HG02571 (cell line): ENCODE data around the gene CHRM5.
"Not testable (repeated sequence)": the region's sequence is repeated elsewhere in the genome, so short reads cannot be mapped to it uniquely, and the experiment has no call there.

ENCODE experiments used
- ATAC-seq: cut with Tn5 transposase; IDR thresholded peaks from one replicate; pipeline ENCODE4 v1.9.1; 2021; ENCODE audit warnings: mild to moderate bottlenecking, moderate library complexity; ENCODE audit not compliant: unreplicated experiment

CHRM5 gene

DNA sequence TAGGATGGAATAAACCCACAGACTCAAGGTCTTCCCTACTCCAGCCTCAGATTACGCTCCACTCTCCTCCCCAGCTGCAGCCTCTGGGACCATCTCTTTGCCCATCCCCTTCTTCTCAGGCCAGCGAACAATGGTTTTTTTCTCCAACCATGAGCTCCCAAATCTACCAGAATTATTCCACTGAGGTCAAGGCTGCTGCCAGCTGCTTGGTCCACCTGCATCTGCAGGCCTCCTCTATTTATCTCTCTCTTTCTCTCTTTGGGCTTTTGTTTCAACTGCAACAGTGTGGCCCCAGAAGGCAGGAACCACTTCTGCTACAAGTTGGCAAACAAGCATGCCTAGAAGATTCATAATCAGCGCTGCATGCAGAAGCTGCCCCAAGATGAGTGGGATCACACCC, 19.1 kb downstream of the CHRM5 start:
- ATAC-seq = no peak

DNA sequence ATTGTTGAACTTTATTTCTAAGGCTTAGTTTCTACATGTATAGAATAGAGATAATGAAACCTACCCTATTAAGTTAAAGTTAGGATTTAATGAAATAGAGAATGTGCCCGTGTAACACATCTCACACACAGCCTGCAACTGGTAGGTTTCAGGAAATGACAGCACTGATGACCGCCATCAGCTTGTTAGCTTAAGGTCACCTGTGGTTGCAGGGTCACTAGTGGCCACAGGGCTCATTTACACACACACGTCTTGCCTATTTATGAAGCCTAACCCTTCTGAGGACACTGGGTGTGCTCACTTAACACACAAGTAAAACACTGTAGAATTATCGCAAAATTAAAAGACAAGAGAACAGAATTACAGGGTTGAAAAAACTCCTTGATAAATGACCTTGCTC, 20.1 kb downstream of the CHRM5 start:
- ATAC-seq = no peak

DNA sequence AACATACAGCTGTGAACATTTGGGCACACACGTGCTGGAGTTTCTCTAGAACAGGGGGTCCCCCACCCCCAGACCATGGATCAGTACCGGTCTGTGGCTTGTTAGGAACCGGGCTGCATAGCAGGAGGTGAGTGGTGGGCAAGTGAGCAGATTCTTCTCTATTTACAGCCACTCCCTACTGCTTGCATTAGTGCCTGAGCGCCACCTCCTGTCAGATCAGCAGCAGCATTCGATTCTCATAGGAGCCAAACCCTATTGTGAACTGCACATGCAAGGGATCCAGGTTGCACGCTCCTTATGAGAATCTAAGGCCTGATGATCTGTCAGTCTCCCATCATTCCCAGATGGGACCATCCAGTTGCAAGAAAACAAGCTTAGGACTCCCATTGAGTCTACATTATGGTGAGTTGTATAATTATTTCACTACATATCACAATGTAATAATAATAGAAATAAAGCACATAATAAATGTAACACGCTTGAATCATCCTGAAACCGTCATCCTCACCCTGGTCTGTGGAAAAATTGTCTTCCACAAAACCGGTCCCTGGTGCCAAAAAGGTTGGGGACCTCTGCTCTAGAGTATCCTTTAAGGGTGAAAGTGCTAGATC, 25.8 kb downstream of the CHRM5 start:
- ATAC-seq = no peak

DNA sequence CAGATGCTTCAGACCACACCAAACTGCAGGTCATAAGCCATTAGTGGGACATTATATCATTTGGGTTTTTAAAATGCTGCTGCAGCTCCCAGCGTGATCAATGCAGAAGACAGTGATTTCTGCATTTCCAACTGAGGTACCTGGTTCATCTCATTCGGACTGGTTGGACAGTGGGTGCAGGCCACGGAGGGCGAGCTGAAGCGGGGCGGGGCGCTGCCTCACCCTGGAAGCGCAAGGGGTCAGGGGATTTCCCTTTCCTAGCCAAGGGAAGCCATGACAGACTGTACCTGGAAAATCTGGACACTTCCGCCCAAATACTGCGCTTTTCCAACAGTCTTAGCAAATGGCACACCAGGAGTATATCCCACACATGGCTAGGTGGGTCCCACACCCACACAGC, 27.4 kb downstream of the CHRM5 start:
- ATAC-seq = not testable (repeated sequence)

DNA sequence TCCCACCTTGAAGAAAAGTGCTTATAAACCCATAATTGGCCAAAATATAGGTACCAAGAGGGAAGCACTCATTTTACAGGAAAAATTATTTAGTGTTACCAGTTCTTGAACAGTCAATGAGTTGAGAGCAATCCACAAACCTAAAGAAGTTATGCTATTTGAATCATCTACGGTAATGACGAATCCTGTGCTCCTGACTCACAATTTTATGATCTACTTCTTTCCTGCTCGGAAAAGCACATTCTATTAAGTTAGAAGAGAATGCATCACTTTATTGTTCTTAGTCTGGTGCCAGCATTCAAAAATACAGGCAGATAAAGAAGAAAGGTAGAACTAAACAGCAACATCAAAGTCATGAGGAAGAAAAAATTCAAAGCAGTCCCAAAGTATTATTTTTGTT, 33.2 kb downstream of the CHRM5 start:
- ATAC-seq = no peak

DNA sequence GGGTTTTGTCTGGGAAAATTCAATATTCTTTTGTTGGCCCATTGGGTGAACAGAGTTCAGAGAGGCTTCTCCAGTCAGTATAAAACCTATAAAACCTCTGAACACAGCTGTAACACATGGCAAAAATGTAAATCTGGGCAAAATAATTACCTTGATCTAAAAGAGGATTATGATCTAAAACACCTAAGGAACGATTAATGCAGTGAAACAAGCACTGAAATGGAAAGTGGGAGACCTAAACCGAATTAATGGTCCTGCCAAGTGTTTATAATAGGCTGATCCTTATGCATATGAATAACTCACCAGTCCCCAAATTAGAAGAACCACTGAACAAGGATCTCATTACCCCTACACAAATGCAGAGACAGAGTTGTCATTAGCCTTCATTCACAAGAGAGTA, 38.1 kb downstream of the CHRM5 start:
- no peak for ATAC-seq

DNA sequence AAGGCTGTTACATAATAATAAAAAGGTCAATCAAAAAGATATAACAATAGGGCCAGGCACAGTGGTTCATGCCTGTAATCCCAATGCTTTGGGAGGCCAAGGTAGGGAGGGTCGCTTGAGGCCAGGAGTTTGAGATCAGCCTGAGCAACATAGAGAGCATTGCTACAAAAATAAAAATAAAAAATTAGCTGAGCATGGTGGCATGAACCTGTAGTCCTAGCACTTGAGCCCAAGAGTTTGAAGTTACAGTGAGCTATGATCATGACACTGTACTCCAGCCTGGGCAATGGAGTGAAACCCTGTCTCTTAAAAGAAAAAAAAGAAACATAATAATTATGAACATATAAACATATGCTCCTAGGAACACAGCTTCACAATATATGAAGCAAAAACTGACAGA, 41.4 kb downstream of the CHRM5 start:
- no peak for ATAC-seq

DNA sequence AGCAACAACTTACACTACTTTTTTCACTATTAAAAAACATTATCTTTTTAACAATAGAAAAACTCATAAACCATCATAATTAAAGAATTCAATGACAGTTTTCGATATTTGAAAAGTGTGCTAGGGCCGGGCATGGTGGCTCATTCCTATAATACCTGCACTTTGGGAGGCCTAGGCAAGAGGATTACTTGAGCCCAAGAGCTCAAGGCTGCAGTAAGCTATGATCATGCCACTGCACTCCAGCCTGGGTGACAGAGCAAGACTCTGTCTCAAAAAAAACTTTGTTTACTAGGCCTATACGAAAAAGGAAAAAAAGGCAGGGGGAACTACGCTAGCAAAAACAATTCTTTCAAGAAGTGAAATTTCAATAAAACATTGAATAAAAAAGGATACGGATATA, 42.6 kb downstream of the CHRM5 start:
- ATAC-seq = no peak

DNA sequence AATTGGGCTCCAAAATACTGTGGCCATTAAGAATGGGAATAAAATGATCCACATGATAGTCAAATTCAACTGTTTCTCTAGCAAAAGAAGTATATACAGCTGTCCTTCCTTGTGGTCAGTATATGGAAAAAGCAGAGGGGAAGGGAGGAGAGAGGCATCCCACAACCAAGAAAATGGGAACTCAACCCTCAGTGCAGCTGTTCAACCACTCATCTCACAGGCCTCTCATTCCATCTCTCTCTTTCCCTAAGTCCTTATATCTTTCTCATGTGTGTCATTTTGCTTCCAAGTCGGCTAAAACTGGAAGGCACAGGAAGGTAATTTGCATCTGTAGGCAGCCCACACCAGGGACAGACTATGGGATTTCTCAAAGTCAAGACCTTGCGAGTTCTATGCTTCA, 43.2 kb downstream of the CHRM5 start:
- ATAC-seq = no peak

DNA sequence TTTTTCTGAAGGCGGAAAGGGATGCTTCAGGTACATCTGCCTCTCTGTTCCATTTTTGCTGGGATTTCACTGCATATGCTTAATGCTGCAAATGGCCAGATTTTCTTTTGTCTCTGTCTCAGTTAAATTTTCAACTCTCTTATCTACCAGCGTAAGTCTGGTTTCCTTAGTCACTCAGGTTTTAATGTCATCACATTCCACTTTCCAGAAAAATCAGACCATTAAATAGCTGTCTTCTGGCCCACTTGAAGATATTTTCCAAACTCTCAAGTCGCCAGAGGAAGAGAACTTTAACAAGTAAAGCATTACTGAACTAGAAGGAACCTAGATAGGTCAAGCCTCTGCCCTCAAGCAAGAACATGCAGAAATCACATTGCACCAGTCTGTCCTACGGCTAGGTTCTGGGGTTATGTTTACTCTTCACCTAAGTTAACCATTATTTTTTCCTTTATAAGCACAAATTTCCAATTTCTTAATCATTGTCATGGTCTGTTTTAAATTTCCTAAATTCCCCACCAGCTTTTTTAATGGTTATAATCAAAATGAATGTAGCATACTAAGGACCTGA, 44.2 kb downstream of the CHRM5 start:
- no peak for ATAC-seq

DNA sequence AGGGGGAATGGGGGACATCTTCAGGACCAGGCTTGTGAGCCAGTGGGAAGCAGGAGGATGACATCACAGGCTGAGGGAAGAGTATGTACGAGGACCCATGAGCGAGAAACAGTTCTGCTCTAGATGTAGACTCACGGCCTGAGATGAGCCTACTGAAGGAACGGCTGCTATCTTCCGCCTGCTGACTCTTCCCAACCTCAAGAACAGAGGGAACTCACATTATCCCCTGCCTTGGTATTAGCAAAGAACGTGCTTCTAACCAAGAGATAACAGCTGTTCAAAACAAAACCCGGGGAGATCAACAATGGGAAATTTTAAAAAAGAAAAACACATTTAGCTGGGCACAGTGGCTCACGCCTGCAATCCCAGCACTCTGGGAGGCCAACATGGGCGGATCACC, 45.4 kb downstream of the CHRM5 start:
- no peak for ATAC-seq

DNA sequence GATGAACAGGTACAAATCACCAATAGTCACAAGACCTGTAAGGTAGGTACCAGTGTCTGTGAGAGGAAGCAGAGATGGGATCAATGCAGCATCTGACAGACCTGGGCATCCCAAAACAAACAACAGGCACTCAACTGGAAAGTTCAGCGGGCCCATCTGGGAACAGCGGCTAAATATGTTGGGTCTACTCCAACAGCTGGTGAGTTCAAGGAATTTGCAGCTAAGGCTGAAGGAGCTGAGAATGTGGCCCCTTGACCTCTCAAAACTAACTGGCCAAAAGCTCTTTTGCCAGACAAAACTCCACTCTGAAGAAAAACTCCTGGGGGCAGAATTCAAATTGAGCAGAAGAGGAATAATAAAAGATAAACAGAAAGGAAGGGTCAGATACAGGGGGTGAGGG, 46.3 kb downstream of the CHRM5 start:
- ATAC-seq = no peak

DNA sequence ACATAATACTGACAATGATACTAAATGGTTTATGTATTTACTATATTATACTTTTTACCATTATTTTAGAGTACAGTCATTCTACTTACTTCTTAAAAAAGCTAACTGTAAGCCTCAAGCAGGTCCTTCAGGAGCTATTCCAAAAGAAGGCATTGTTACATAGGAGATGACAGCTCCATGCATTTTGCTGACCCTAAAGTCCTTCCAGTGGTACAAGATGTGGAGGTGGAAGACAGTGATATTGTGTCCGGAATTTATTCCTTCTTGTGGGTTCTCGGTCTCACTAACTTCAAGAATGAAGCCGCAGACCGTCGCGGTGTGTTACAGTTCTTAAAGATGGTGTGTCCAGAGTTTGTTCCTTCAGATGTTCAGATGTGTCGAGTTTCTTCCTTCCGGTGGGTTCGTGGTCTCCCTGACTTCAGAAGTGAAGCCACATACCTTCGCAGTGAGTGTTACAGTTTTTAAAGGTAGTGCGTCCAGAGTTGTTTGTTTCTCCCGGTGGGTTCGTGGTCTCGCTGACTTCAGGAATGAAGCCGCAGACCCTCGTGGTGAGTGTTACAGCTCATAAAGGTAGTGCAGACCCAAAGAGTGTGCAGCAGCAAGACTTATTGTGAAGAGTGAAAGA, 49.8 kb downstream of the CHRM5 start:
- no peak for ATAC-seq

DNA sequence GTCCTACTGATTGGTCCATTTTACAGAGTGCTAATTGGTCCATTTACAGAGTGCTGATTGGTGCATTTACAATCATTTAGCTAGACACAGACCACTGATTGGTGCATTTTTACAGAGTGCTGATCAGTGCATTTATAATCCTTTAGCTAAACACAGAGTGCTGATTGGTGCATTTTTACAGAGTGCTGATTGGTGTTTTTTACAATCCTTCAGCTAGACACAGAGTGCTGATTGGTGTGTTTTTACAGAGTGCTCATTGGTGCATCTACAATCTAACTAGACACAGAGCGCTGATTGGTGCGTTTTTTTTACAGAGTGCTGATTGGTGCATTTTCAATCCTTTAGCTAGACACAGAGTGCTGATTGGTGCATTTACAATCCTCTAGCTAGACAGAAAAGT, 50.4 kb downstream of the CHRM5 start:
- not testable (repeated sequence) for ATAC-seq

DNA sequence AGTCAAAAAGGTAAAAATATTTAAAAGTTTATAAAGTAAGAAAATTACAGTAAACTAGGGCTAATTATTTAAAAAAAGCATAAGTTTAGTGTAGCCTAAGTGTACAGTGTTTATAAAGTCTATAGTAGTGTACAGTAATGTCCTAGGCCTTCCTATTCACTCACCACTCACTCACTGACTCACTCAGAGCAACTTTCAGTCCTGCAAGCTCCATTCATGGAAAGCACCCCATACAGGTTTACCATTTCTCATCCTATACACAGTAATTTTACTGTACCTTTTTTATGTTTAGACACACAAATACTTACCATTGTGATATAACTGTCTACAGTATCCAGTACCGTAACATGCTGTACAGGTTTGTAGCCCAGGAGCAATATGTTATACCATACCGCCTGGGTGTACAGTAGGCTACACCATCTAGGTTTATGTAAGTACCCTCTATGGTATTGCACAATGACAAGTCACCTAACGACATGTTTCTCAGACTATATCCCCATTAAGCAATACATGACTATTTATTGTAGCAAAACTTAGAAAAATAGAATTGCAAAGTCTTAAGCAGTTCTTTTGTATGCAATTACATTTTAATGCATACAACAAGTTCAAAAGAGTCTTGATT, 51.2 kb downstream of the CHRM5 start:
- ATAC-seq = no peak

DNA sequence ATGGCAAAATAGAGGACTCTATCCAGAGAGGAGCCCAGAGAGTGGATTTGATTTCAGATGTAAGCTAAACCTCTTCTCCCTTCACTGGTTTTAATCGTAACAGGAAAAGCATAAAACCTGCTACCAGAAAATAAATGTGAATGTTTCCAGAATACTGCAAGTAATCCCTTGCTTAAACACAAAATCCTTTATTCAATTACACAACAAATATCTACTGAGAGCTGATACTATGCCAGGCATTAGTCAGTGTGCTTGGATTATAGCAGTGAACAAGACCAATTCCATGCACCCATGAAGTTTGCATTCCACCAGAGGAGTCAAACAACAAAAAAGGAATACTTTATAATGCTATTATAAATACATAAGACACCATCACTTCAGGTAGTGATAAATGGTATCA, 55.6 kb downstream of the CHRM5 start:
- no peak for ATAC-seq

DNA sequence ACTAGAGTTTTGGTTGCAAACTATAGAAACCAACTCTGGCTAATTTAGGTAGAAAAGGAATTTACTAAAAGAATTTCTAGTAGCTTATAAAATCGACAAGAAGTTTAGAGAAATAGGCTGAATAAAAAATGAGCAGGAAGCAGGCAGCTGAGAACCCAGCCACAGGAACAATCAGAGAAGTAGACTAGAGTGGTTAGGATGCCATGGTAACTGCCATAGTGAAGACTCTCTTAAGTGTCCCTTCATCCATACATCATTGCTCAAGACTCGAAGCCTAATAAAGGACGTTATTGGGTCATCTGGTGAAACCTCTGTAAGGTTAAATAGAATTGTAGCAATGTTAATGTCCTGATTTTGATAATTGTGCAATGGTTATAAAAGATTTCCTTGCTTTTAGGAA, 57.0 kb downstream of the CHRM5 start:
- no peak for ATAC-seq

DNA sequence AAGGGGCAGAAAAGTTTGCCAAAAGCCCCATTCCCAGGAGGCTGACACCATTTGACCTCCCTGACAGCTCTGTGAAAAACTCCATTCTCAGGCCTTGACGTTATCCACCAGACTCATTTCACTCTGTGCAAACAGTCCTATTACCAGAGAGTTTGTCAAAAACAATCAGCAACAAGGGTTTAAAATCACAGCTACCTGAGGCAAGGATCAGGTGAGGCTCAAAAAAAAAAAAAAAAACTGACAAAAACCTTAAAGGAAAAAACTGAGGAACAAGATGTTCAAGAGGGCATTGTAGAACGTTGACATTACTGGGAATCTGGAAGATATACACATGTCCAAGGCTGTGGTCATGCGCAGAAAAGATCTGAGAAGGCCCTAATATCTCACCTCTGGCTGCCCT, 59.3 kb downstream of the CHRM5 start:
- ATAC-seq = no peak

DNA sequence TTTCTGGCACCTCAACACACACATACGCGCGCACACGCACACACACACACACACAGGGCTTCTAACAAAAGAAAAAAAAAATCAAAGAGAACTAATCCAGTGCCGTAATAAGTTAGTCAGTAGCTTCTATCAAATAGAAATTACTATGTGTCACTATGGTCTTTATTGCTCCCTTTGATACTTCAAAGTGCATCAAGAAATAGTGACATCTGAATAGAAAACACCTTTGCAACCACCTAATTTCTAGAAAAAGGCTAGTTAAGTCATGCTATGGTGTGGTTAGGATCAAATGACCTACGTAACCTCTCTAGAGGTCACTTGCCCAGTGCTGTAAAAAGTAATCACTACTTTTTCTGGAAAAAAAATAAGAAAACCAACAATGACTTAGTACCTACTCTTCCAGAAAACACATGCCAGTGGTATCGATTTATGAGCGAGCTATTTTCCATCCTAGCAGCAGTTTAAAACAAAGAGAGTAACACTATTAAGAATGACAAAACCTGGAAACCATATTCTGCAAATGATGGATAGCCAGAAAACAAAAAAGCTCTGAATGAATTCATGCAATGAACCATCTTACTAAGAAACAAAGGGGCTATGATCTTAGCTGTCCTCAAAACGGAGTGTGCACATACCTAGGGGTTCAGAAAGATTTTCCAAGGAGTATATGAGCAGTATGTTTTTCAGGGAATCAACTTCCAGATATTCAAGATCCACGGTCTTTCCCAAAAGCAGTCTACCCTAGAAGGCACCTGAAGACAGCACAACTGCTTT, 63.9 kb downstream of the CHRM5 start:
- ATAC-seq = no peak

DNA sequence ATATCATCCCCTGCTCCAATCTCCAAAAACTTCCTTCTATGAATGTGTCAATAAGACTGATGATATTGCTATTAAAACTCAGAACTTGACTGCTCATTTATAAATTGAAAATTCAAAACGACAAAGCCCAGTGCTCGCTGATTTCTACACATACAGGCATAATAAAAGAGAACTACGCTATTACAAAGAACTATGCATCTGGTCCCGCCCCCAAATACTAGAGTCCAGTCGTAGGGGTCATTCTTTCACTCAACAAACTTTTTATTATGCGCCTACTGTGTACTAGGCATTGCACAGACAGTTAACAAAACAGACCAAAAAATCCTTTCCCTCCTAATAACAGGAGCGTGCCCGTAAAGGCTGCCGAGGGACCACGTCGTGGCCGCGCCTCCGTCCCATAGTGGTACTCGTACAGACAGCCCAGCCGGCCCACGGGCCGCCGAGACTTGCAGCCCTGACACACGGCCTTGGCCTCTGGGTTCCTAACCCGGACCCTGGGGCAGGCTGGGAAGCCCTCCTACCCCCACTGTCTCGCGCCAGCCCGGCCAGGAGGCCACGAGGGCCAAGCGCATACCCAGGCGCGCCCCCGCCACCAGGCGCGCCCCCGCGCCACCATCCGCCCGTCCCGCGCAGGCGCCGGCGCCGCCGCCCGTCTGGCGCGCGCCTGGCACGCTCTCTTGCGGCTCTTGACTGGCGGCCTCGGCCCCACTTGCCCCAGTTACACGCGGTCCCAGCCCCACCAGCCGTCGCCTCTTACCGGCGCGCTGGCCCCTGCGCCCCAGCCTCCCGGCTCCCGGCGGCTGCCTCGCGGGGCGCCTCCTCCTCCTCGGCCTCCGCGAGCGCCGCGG, 70.0 kb downstream of the CHRM5 start:
- ATAC-seq = peak; percentile 70
